ENCODE measurements around the gene EPB41L4A. TPM values are rescaled to one million over a fixed set of nuclear protein-coding genes. Genes with fewer than 3 reads are reported as not detected.
A peak's percentile ranks its signal among the peaks of the same experiment; 100 is the strongest.

EPB41L4A gene
- total RNA-seq, 1 donor: 0.86 TPM

DNA sequence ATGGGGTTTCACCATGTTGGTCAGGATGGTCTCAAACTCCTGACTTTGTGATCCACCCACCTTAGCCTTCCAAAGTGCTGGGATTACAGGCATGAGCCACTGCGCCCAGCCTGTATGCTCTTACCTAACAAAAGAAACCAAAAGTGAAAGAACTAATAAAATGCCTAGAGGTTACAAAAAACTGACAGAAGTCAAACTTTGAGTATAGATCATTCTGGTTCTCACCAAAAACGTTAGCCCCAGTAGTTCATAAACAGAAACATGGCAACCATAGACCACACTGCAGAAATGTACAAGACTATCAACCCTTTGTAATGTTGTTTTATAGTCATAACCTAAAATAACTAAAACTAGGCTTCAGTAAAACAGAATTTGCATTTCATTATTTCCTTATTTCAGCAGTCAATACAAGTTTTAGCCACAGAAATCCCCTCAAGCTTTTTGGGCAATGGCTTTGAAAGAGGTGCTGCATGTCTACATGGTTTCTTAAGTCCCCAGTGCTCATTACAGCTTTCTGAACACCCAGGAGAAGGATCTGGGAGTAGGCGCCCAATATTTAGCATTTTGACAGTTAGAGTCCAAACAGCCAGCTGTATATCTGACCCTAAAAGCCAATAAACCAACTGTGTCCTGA, 72.5 kb downstream of the EPB41L4A start:
- TF ChIP-seq, protein P1, sequence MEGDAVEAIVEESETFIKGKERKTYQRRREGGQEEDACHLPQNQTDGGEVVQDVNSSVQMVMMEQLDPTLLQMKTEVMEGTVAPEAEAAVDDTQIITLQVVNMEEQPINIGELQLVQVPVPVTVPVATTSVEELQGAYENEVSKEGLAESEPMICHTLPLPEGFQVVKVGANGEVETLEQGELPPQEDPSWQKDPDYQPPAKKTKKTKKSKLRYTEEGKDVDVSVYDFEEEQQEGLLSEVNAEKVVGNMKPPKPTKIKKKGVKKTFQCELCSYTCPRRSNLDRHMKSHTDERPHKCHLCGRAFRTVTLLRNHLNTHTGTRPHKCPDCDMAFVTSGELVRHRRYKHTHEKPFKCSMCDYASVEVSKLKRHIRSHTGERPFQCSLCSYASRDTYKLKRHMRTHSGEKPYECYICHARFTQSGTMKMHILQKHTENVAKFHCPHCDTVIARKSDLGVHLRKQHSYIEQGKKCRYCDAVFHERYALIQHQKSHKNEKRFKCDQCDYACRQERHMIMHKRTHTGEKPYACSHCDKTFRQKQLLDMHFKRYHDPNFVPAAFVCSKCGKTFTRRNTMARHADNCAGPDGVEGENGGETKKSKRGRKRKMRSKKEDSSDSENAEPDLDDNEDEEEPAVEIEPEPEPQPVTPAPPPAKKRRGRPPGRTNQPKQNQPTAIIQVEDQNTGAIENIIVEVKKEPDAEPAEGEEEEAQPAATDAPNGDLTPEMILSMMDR (IDR thresholded peaks at IDR 0.05; ENCODE audit: insufficient read depth, low read depth, low read length): no peak
- H3K4me3 ChIP-seq (ENCODE audit: low read depth, low read length): no peak overlapping the region
- DNase-seq (ENCODE audit: low read depth): no peak

- TF ChIP-seq, protein P1 (IDR thresholded peaks at IDR 0.05; ENCODE audit: insufficient read depth, low read depth, low read length): no peak
- H3K4me3 ChIP-seq (ENCODE audit: low read depth, low read length): no peak overlapping the region
These were observed 74.5 kb downstream of the EPB41L4A start for GRCh38 chr5:112344540-112344939.

GRCh38 chr5:112342389-112342788, 76.7 kb downstream of the EPB41L4A start:
- DNase-seq (ENCODE audit: low read depth): no peak
- TF ChIP-seq, protein P1 (IDR thresholded peaks at IDR 0.05; ENCODE audit: insufficient read depth, low read depth, low read length): no peak
- no peak overlapping the region for H3K4me3 ChIP-seq (ENCODE audit: low read depth, low read length)

More at GRCh38 chr5:112344540-112344939, 74.5 kb downstream of the EPB41L4A start:
- DNase-seq (ENCODE audit: low read depth): no peak

DNA sequence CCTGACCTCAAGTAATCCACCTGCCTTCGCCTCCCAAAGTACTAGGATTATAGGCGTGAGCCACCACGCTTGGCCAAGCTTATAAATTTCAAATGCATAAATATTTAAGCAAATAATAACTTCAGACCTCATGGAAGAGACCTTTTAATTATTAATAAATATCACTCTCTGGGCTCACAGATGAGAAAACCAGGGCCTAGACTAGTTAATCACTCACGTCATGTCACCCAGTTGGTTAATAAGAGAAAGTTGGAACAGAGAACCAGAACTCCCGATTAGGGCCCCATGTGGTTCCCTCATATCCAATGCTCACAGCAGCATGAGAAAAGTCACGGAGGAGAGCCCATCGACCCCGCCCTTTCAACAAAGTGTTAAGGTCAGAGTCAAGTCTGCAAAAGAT, 79.3 kb downstream of the EPB41L4A start:
- DNase-seq (ENCODE audit: low read depth): no peak
- no peak overlapping the region for H3K4me3 ChIP-seq (ENCODE audit: low read depth, low read length)
- TF ChIP-seq, protein P1 (IDR thresholded peaks at IDR 0.05; ENCODE audit: insufficient read depth, low read depth, low read length): no peak

DNA sequence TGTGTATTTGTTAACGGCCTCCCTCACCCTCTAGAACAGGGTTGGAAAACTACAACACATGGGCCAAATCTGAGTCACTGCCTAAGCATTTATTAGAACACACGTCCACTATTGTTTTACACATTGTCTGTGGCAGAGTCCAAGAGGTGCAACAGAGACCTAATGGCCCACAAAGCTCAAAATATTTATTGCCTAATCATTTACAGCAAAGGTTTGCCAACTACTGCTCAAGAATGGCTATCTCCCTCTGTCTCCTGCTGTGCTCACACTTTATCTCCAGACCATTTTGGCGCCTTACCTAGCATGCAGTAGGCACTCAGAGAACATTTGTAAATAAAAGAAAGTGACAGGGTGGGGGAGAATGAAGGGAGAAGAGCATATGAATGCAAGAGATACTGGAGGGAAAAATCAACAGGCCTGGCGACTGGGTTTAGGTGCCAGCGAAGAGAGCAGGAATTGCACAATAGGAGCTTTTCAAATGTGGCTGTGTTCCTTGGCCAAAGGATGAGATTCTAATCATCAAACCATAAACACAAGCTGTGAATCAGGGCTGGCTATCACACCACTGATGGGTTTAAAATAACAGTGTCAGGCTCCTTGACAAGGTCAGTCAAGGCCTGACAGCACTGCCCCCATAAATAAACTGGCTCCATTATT, 80.3 kb downstream of the EPB41L4A start:
- DNase-seq (ENCODE audit: low read depth): peak; percentile 5
- H3K4me3 ChIP-seq (ENCODE audit: low read depth, low read length): no peak overlapping the region
- TF ChIP-seq, protein P1 (IDR thresholded peaks at IDR 0.05; ENCODE audit: insufficient read depth, low read depth, low read length): no peak

- TF ChIP-seq, protein P1 (IDR thresholded peaks at IDR 0.05; ENCODE audit: insufficient read depth, low read depth, low read length): no peak
- no peak for DNase-seq (ENCODE audit: low read depth)
- no peak overlapping the region for H3K4me3 ChIP-seq (ENCODE audit: low read depth, low read length)
These were observed 85.7 kb downstream of the EPB41L4A start for GRCh38 chr5:112333331-112333781.
